Measurements from ENCODE around the gene SLC51B. TPM values are rescaled to one million over a fixed set of nuclear protein-coding genes. Genes with fewer than 3 reads are reported as not detected.
"Not testable (repeated sequence)": the region's sequence is repeated elsewhere in the genome, so short reads cannot be mapped to it uniquely, and the experiment has no call there.

Gene SLC51B
- total RNA-seq, 6 experiments from 2014 or later: 0.32 to 10.1 (median 2.7) TPM

DNA sequence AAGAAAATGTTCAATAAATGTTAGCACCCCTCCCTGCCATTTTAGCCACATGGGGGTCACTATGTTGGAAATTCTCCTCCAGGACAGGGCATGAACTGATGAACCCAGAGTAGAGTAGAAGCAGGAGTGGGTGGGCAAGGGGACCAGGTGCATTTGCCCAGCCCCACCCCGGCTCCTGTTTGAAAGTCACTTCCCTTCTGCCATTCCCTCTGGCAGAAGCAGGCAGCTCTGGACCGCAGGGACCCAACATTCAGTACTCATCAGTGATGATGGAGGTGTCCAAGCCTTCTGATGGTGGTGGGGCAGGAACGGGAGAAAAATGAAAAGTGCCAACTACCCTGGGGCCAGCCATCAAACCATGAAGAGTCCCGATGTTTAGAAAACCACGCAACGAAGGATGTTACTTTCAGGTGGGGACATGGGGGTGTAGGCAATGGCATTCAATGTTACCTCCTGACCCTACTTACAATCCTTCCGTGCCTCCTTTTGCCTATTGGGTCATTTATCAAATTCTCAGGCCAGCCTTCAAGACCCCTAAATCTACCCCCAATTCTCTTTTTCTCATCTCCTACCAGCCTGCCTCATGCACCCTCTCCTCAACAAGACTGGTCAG, 52.6 kb downstream of the SLC51B start:
- peaks cover 0 to 22% (median 10%) of the 10 kb centered on the region in 4 donors for H3K36me3 ChIP-seq
- 100% methylated on average over 1 of the region's 7 CpGs for WGBS (ENCODE audit: insufficient coverage, low coverage, low lambda C conversion rate, missing lambda C conversion rate)
- TF ChIP-seq, protein P1, sequence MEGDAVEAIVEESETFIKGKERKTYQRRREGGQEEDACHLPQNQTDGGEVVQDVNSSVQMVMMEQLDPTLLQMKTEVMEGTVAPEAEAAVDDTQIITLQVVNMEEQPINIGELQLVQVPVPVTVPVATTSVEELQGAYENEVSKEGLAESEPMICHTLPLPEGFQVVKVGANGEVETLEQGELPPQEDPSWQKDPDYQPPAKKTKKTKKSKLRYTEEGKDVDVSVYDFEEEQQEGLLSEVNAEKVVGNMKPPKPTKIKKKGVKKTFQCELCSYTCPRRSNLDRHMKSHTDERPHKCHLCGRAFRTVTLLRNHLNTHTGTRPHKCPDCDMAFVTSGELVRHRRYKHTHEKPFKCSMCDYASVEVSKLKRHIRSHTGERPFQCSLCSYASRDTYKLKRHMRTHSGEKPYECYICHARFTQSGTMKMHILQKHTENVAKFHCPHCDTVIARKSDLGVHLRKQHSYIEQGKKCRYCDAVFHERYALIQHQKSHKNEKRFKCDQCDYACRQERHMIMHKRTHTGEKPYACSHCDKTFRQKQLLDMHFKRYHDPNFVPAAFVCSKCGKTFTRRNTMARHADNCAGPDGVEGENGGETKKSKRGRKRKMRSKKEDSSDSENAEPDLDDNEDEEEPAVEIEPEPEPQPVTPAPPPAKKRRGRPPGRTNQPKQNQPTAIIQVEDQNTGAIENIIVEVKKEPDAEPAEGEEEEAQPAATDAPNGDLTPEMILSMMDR (IDR thresholded peaks at IDR 0.05): no peak
- no peak for TF ChIP-seq POLR2A (IDR thresholded peaks at IDR 0.05)
- intact Hi-C loops (cut with DNase I): loop anchor here in 1 of 2 donors (5.0 kb wide), 1 partner anchor 45 kb away; no protein-coding TSS in a partner anchor
- no peaks in the 10 kb centered on the region for H3K27me3 ChIP-seq
- H3K4me1 ChIP-seq: peaks cover 0 to 19% (median 7%) of the 10 kb centered on the region in 4 donors
- ATAC-seq (no peak), DNase-seq (peak in 1 of 3 donors; percentile 37)
- H3K9me3 ChIP-seq: no peaks in the 10 kb centered on the region
- no peak overlapping the region for H3K4me3 ChIP-seq
- no peak overlapping the region for H3K27ac ChIP-seq

DNA sequence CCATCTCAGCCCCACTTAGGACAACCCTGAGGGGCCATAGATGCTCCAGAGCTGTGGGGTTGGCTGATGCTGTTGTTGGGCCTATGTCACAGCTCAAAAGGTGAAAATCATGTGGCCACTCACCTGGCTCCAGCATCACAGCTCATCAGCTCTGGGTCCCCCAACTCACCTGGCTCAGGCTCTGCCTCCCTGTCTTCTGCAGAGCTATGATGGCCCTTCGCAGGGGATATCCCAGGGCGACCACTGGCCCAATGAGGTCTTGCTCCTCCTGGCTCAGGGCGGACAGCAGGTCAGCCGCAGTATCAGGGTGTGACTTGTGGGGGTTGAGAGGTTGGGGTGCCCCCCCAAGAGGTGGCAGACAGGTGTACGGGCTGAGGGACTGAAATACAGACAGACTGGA, 54.1 kb downstream of the SLC51B start:
- no peak for DNase-seq

DNA sequence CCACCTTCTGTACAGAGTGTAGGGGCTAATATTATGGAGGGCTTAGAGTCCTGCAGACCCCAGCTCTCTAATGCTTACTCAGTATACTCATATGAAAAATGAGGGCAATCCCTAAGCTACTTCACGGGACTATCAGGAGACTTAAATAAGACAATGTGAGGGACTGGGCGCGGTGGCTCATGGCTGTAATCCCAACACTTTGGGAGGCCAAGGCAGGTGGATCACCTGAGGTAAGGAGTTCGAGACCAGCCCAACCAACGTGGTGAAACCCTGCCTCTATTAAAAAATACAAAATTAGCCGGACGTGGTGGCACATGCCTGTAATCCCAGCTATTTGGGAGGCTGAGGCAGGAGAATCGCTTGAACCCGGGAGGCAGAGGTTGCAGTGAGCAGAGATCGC, 54.6 kb downstream of the SLC51B start:
- DNase-seq, H3K9me3 ChIP-seq, H3K27ac ChIP-seq, H3K4me3 ChIP-seq, ATAC-seq, H3K27me3 ChIP-seq: not testable (repeated sequence)
- Histone ChIP-seq H3K4me1 (peaks cover 0 to 12% (median 5%) of the 10 kb centered on the region in 4 donors), H3K36me3 (peaks cover 0 to 28% (median 11%) of the 10 kb centered on the region in 4 donors)
- WGBS (ENCODE audit: insufficient coverage, low coverage, low lambda C conversion rate, missing lambda C conversion rate): 89% methylated on average over 10 of the region's 10 CpGs
- intact Hi-C loops (cut with DNase I): loop anchor here (5.0 kb wide), 2 partner anchors 48 to 68 kb away; no protein-coding TSS in a partner anchor

More for the DNA sequence above, 54.1 kb downstream of the SLC51B start:
- no CpG with 5 or more reads among the region's 5 CpGs for WGBS (ENCODE audit: insufficient coverage, low coverage, low lambda C conversion rate, missing lambda C conversion rate)
- intact Hi-C loops (cut with DNase I): loop anchor here in 1 of 2 donors (5.0 kb wide), 1 partner anchor 47 kb away; no protein-coding TSS in a partner anchor
- Histone ChIP-seq H3K27ac (no peak overlapping the region), H3K27me3 (no peaks in the 10 kb centered on the region), H3K36me3 (peaks cover 0 to 26% (median 11%) of the 10 kb centered on the region in 4 donors), H3K4me1 (peaks cover 0 to 17% (median 7%) of the 10 kb centered on the region in 4 donors), H3K4me3 (no peak overlapping the region), H3K9me3 (no peaks in the 10 kb centered on the region)
- ATAC-seq: no peak
- no peak for TF ChIP-seq POLR2A (IDR thresholded peaks at IDR 0.05)
- TF ChIP-seq, protein P1 (IDR thresholded peaks at IDR 0.05): no peak

DNA sequence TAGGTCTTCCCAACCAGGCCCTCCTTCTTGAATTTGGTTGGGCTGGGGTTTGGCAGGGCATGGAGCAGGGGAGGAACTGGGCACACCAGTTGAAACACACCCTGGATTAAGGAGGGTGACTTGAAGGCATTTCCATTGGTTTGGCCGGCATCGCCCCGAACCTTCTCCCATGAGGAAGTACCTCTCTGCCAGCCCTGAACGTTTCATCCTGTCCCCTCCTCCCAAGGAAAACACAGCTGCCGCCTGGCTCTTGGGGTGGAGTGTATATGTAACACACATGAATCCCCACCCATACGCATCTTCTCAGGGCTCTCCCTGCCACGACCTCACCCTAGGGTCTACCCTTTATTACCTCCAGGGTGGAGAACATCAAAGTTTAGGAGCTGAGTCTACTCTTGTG, 55.3 kb downstream of the SLC51B start:
- Histone ChIP-seq H3K27ac (no peak overlapping the region), H3K4me3 (no peak overlapping the region), H3K4me1 (peaks cover 0 to 6% (median 2%) of the 10 kb centered on the region in 4 donors), H3K9me3 (no peaks in the 10 kb centered on the region), H3K27me3 (no peaks in the 10 kb centered on the region), H3K36me3 (peaks cover 0 to 28% (median 11%) of the 10 kb centered on the region in 4 donors)
- TF ChIP-seq, protein P1 (IDR thresholded peaks at IDR 0.05): no peak
- TF ChIP-seq POLR2A (IDR thresholded peaks at IDR 0.05): no peak
- 40% methylated on average over 1 of the region's 7 CpGs for WGBS (ENCODE audit: insufficient coverage, low coverage, low lambda C conversion rate, missing lambda C conversion rate)
- ATAC-seq (no peak), DNase-seq (no peak)
- intact Hi-C loops (cut with DNase I): loop anchor here in 1 of 2 donors (5.0 kb wide), 2 partner anchors 48 to 68 kb away; no protein-coding TSS in a partner anchor

DNA sequence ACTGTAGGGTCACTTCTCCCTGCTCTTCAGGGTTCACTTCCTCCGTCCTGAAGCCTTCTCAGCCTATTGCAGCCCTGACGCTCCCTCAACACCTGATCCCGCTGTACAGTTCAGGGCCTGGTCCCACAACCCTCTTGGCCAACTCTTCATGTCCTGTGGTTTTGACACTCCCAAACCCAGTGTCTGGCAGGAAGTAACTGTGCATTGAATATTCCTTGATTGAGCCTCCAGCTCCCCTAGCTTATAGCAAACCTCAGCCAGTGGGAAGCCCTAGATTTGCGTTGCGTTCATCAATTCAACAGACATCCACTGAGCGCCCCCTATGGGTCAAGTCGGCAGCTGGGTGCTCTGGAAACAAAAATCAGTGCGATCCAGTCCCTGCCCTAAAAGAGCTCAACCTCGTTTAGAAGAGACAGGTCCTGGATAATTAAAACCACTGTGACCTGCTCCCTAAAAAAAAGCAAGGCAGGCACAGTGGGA, 56.3 kb downstream of the SLC51B start:
- no peak overlapping the region for H3K4me3 ChIP-seq
- DNase-seq (peak in 2 of 3 donors; percentile 67 to 77), ATAC-seq (peak; percentile 74 to 94 (median 82))
- WGBS (ENCODE audit: insufficient coverage, low coverage, low lambda C conversion rate, missing lambda C conversion rate): 24% methylated on average over 9 of the region's 9 CpGs
- no peaks in the 10 kb centered on the region for H3K27me3 ChIP-seq
- no peaks in the 10 kb centered on the region for H3K9me3 ChIP-seq
- H3K4me1 ChIP-seq: no peaks in the 10 kb centered on the region
- intact Hi-C loops (cut with DNase I): loop anchor here in 1 of 2 donors (5.0 kb wide), 2 partner anchors 49 to 69 kb away; no protein-coding TSS in a partner anchor
- H3K36me3 ChIP-seq: peaks cover 0 to 36% (median 11%) of the 10 kb centered on the region in 4 donors
- no peak overlapping the region for H3K27ac ChIP-seq
- TF ChIP-seq, protein P1 (IDR thresholded peaks at IDR 0.05): peak; percentile 74 to 88 (median 80)
- no peak for TF ChIP-seq POLR2A (IDR thresholded peaks at IDR 0.05)

All from right lobe of liver (tissue), 6 donors.